ENCODE measurements around the gene PARP12. TPM values are rescaled to one million over a fixed set of nuclear protein-coding genes. Genes with fewer than 3 reads are reported as not detected.

Gene PARP12
- polyA plus RNA-seq, 1 donor = 15.3 TPM

DNA sequence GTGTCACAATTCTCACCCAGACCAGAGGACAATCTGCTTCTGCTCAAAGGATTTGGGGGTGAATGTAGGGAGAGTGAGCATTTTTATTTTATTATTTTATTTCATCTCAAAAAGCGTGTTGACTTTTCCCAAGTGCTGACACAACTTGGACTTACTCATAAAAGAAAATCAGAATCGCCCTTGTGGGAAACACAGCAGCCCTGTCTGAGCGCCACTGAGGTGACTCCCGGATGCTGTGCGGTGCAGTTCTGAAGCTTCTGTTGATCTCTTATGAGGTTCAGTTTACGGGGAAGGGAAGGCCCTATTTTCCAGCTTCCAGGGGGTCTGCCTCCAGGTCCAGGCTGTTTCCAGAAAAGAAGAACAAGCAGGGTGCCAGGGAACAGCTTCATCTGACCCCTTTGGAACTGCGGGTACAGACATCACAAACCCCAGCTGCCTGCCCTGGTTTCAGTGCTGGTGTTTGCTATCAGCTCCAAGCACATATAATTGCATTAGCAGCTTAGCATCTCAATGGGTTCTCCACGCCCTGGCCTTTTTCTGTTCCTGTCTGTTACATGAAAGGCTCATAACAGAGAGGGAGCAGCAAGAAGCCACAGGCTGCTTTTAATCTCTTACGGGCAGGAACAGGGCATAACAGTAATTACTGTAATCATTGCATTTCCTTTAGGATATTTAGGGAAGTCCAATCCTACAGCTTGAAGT, 52.4 kb downstream of the PARP12 start:
- no peak for DNase-seq

DNA sequence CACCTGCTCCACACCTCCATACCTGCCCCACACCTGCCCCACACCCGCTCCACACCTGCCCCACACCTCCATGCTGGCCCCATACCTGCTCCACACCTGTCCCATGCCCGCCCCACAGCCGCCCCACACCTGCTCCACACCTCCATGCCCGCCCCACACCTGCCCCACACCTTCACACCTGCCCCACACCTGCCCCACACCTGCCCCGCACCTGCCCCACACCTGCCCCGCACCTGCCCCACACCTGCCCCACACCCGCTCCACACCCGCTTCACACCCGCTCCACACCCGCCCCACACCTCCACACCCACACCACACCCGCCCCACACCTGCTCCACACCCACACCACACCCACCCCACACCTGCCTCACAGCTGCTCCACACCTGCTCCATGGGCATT, 53.0 kb downstream of the PARP12 start:
- no peak for DNase-seq

DNA sequence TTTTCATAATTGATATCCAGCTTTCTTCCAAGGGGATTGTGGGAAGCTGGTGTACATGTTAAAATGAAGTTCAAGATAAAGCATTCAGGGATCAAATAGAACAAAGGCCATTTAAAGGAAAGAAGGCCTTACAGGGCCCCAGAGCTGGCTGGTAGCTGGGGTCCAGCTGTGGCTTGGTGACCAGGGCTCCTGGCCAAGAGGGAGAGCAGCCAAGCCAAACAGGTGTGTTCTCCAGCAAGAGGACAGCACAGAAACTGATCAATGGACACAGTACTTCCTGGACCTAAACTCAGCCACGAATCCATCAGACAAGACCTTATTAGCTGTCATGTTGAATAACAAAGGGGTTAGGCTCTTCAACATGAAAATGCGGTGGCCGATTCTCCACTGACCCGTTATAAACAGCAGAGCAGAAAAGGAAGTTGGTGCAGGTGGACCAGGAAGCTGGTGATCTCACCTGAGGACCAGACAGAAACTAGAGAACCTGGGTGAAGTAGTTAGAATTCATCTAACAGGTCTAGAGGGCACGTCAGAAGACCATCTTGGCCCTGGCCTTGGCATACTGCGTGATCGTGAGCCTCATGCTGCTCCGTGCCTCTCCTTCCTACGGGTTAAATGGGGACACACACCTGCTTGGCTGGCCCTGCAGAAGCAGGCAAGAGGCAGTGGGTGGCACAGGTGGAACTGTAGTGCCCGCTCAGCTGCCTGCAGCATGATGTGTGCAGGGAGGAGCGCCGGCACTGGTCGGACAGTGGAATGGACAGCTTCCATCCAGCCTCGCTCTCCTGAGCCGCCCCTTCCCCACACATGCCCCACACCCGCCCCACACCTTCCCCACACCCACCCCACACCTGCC, 53.8 kb downstream of the PARP12 start:
- DNase-seq = no peak

GRCh38 chr7:140007051-140007690, 55.6 kb downstream of the PARP12 start:
- DNase-seq = no peak

- no peak for DNase-seq
Measured at GRCh38 chr7:140006600-140006999, 56.2 kb downstream of the PARP12 start.

DNA sequence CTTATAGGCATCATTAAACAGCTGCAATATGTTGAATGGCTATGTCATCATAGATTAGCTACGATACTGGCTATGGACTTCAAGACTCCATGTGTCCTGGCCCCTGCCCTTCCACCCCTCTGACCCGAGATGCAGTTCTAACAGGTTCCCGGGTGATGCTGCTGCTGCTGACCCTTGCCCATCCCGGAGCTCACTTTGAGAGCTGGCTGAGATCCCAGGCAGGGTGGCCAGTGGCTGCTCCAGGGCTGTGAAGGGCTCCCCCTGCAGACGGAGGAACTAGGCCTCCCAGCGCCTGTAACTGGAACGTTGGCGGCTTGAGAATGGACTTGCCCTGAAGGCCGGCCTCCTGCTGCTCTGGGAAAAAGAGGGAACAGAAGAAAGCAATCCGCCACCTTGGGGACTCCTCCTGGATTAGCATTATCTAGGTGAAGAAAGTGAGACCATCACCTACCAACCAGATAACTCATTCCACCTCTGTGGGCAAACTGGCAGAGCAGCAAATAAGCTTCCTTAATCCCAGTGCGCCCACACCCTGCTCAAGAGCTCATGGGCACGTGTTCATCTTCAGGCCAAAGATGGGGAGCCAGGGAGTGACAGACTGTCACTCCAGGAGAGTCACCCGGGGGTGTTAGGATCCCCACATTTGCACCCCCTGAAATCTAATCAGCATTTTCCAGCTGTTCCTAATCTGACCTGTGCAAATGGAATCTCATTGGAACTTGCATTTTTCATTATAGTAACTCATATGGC, 56.8 kb downstream of the PARP12 start:
- DNase-seq = no peak

DNA sequence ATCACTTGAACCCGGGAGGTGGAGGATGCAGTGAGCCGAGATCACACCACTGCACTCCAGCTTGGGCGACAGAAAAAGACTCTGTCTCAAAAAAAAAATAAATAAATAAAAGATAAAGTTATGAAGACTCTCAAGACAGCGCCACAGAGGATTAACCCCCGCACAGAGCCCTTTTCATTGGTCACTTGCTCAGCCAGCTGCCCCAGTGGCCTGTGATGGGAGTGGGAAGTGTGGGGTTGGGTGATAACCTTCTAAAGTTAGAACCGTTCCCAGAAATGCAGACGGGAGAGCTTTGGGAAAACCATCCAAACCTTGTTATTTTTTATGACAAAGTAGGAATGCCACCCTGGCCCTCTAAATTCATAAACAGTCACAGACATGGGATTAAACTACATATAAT, 57.4 kb downstream of the PARP12 start:
- DNase-seq = no peak

DNA sequence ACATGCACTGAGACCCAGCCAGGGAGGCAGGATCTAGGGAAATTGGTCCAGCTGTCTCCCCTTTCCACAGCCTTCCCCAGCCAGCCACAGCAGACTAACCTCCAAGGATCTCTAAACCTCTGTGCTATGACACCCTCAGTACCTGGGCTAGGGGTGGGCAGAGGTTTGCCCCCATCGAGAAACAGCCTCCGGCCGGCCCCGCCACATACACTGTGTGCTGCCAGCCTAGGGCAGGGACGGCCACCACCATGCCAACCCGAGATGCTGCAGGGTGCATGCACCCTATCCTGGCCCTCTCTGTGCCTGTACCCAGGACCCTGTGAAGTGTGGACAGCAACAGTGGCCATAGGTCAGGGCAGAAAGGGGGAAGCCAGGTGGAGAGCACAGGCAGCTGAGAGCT, 58.1 kb downstream of the PARP12 start:
- DNase-seq = no peak

DNA sequence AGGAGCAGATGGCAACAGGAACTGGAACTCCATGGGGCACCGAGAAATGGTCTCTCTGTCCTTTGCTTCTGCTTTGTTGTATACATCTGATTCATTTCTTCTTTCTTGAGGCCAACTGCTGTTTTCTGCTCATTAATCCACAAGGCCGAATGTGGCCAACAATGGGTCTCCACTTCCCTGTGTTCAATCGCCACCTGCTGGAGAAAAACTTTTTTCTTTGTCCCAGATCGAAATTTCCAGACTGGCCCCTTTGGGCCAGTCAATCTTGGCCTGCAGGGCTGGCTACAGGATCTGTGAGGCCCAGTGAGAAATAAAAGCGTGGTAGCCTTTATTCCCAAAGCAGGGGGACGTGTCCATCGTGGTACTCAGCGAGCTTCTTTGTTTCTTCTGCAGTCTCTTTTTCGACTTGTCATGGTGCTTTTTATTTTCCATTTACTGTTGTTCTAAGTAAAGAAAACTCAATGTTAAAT, 58.8 kb downstream of the PARP12 start:
- DNase-seq = no peak

GRCh38 chr7:140000666-140001268, 62.0 kb downstream of the PARP12 start:
- DNase-seq = no peak

- no peak for DNase-seq
Measured at GRCh38 chr7:139999516-139999915, 63.2 kb downstream of the PARP12 start.

- DNase-seq = no peak
Measured at GRCh38 chr7:139998572-139998971, 64.2 kb downstream of the PARP12 start.

- DNase-seq = peak; percentile 15
Measured at GRCh38 chr7:139995017-139995915, 67.5 kb downstream of the PARP12 start.

GRCh38 chr7:139994356-139994755, 68.4 kb downstream of the PARP12 start:
- no peak for DNase-seq

DNA sequence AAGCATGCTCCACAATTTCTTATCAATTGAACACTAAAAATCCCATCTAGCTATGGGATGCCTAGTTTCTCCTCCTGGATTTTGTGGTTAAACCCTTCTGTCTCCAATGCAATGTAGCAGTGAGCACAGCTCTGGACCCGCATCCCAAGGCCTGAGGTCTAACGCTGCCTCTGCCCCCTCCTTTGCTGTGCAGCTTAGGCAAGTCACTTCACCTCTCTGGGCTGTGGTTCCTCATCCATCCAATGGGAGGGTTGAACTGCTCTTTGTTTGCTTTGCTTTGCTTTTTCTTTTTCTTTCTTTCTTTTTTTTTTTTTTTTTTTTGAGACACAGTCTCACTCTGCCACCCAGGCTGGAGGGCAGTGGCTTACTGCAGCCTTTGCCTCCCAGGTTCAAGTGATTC, 69.2 kb downstream of the PARP12 start:
- no peak for DNase-seq

DNA sequence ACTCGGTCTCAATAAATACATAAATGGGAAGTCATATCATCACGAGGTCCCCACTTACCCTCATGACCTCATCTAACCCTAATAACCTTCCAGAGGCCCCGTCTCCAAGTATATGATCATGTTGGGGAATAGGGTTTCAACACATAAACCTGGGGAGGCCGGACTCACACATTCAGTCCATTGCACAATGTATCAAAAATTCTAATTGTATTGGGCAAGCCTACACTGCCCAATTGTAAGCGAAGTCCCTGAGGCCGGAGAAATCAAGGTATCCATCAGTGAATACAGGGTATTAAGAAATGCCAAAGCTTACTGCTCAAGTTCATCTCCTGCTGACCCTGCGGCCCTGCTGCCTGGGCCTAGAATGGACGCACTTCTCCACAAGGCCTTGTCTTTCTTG, 69.6 kb downstream of the PARP12 start:
- DNase-seq = no peak

DNA sequence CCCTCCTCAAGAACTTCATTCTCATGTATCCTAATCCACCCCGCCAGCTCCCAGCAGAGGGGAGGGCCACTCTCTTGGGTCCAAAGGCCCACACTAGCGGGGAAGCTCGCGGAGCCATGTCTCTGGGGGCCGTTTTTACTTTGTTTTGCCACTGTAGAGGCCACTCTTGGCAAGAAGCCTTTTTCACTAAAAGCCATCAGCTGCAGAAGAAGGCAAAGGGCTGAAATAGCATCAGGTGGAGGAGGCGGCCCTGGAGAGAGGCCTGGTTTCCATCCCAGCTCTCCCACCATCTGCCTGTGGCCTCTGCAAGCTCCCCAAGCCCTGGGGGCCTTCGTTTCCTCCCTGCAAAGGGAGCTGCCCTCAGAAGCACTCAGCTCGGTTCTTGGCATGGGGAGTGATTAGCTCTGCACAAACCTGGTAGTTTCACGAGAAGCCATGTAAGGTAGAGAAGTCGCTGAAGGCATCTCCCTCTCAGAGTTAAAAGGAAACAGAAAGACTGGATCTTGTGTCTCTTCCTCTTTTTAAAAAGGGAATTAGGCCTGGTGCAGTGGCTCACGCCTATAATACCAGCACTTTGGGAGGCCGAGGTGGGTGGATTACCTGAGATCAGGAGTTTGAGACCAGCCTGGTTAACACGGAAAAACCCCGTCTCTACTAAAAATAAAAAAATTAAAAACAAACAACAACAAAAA, 70.3 kb downstream of the PARP12 start:
- no peak for DNase-seq

GRCh38 chr7:139991911-139992310, 70.8 kb downstream of the PARP12 start:
- no peak for DNase-seq

DNA sequence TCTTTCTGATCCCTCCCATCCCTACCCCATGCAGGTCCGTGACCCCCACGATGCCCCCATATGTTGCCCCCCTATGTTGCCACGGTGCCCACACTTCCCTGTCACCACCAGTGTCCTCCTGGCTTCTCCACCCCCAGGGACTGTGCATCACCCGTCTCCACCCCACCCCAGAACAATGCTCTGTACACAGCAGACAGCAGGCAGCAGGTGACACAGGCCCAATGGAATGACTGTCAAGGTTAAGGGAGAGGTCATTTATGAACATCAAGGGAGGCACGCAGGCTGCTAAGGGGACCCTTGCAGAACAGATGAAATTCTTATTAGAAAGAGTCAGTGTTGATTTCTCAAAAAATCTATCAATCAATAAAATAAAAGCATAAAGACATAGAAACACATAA, 71.5 kb downstream of the PARP12 start:
- DNase-seq = no peak

DNA sequence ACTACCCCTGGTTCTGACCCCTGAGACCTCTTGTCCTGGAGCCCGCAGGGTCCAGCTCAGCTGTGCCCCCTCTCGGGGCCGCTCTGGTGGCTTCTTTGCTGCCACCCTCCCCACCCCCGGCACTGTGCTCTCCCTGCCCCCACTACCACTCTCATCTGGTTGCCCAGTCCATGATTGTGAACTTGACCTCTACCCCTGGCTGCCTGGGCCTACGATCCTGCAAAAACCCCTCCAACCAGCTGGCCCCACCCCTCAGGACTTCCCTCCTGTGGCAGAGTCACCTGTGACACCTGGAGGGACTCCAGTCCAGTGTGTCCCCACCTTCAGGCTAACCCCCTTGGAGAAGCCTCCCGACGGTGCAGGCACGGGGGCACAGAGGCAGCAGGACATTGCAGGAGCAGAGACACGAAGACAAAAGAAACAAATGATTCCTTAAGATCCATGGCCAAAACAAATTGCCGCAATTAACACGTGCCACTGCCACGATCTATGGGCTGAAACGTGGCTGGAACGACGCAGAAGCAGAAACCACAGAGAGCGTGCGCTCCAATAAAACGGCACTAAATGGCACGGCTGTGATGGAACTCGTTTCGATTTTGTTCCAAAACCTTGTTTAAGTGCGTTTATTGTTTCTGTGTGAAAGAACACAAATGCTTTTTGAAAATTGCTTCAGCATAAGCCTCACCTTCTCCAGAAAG, 72.0 kb downstream of the PARP12 start:
- no peak for DNase-seq

All from hindlimb muscle (tissue), 1 donor.